GM18517 (cell line): ENCODE results near the gene HAUS6.
"Not testable (repeated sequence)": the region's sequence is repeated elsewhere in the genome, so short reads cannot be mapped to it uniquely, and the experiment has no call there.

Experiments
- ATAC-seq: cut with Tn5 transposase; IDR thresholded peaks from one replicate; pipeline ENCODE4 v1.9.1; 2021; ENCODE audit warnings: mild to moderate bottlenecking, moderate library complexity; ENCODE audit not compliant: unreplicated experiment

Gene HAUS6, protein sequence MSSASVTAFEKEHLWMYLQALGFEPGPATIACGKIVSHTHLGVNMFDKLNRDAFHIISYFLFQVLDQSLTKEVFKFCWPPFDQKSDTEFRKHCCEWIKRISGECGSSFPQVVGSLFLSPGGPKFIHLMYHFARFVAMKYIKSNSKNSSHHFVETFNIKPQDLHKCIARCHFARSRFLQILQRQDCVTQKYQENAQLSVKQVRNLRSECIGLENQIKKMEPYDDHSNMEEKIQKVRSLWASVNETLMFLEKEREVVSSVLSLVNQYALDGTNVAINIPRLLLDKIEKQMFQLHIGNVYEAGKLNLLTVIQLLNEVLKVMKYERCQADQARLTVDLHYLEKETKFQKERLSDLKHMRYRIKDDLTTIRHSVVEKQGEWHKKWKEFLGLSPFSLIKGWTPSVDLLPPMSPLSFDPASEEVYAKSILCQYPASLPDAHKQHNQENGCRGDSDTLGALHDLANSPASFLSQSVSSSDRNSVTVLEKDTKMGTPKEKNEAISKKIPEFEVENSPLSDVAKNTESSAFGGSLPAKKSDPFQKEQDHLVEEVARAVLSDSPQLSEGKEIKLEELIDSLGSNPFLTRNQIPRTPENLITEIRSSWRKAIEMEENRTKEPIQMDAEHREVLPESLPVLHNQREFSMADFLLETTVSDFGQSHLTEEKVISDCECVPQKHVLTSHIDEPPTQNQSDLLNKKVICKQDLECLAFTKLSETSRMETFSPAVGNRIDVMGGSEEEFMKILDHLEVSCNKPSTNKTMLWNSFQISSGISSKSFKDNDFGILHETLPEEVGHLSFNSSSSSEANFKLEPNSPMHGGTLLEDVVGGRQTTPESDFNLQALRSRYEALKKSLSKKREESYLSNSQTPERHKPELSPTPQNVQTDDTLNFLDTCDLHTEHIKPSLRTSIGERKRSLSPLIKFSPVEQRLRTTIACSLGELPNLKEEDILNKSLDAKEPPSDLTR

DNA sequence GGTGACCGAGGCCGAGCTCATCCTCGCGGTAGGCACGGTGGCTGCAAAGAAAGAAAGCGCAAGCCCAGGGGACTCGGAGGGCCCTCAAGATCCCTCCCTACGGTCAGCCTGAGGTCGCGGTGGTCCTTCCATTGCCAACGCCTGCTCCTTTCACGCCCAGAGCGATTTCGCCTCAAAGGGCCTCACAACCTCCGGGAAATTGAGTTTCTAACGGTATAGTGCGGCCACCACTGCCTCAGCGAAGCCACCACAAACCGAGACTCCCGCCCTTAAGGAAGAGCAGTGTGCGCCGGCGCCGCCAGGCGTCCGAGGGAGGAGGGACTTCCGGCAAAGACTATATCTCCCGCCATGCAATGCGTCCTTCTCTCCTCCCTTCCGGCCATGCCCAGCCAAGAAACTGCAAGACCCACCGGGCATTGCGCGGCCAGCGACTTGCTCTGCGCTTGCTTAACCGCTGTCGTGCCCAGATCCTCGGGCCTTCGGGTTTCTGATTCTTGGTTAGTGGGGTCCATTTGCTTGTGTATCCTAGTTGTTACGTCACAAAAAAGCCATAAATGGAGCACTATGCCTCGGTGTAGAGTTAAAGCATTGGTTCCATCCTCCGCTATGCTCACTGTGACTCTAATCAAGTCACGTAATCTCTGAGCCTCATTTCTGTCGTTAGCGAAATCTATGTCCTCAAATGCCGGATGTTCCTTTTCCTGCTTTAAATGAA, at the start of gene HAUS6:
Gene HAUS6, minus strand, starts transcription at position 274 of the 715 bp plus-strand sequence. Its CDS starts 253 bp downstream, at position 21.
- ATAC-seq: peak; percentile 98

GRCh38 chr9:19152160-19152498, 49.4 kb upstream of the HAUS6 start:
- not testable (repeated sequence) for ATAC-seq

- ATAC-seq: no peak
Measured at GRCh38 chr9:19151425-19152159, 48.9 kb upstream of the HAUS6 start.

GRCh38 chr9:19149230-19149629, 46.5 kb upstream of the HAUS6 start:
- no peak for ATAC-seq

GRCh38 chr9:19148187-19148586, 45.5 kb upstream of the HAUS6 start:
- ATAC-seq: no peak

DNA sequence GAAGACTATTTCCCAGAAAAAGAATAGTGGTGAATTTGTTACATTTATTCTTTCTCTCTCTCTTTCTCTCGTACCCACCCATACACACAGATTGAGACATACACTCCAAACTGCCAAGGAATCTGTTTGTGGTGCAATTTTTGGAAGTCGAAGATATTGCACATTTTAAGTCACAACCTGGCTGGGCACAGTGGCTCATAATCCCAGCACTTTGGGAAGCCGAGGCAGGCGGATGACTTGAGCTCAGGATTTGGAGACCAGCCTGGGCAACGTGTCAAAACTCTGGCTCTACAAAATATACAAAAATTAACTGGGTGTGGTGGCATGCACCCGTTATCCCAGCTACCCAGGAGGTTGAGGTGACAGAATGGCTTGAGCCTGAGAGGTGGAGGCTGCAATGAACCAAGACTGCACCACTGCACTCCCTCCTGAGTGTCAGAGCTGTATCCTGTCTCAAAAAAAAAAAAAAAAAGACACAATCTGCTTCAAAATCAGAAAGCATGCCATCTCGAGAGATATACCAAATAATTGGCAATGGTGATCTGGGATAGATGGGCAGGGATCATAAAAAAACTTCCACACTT, 43.8 kb upstream of the HAUS6 start:
- ATAC-seq: no peak

- no peak for ATAC-seq
Measured at GRCh38 chr9:19145881-19146280, 43.2 kb upstream of the HAUS6 start.

DNA sequence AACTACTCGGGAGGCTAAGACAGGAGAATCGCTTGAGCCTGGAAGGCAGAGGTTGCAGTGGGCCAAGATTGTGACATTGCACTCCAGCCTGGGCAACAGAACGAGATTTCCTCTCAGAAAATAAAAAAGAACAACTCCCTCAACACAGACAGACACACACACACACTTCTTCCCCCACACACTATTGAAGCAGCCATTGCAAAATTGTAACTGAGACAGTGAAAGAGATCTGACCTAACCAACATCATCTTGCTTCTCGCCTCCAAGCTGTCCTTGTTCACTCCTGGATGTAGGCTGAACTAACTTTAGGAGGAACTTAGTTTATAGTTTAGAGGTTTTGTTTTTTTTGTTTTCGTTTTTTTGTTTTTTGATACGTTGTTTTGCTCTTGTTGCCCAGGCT, 37.6 kb upstream of the HAUS6 start:
- no peak for ATAC-seq

DNA sequence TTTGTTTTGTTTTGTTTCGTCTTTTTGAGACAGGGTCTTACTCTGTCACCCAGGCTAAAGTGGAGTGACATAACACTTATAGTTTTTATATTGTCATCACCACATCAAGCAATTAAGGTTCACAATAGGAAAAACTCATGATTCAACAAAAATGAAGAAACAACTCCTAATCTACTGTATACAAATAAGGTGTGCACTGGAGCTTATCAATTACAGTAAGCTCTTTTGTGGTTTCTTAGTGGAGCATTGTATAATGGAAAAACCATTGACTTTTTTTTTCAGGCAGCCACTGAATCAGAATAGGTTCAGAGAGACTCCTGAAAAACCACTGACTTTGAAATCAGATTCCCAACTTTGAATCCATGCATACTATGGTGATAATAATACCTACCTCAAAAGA, 35.4 kb upstream of the HAUS6 start:
- ATAC-seq: no peak

DNA sequence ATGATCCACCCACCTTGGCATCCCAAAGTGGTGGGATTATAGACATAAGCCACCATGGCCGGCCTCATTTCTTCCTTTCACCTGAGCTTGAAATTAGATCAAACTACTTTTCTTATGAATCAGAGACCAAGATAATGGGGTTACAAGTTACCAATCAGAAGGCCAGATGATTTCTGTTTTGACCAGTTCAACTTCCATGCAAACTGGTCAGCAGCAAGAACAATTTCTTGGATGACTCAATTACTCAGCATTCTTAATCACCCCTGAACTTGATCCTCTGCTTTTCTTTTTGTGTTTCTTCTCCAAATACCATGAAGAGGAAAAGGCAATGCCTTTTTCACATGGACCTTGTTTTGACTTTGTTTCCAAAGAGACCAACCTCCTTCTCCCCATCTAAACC, 34.6 kb upstream of the HAUS6 start:
- ATAC-seq: no peak

- no peak for ATAC-seq
Measured at GRCh38 chr9:19136129-19136528, 33.4 kb upstream of the HAUS6 start.

DNA sequence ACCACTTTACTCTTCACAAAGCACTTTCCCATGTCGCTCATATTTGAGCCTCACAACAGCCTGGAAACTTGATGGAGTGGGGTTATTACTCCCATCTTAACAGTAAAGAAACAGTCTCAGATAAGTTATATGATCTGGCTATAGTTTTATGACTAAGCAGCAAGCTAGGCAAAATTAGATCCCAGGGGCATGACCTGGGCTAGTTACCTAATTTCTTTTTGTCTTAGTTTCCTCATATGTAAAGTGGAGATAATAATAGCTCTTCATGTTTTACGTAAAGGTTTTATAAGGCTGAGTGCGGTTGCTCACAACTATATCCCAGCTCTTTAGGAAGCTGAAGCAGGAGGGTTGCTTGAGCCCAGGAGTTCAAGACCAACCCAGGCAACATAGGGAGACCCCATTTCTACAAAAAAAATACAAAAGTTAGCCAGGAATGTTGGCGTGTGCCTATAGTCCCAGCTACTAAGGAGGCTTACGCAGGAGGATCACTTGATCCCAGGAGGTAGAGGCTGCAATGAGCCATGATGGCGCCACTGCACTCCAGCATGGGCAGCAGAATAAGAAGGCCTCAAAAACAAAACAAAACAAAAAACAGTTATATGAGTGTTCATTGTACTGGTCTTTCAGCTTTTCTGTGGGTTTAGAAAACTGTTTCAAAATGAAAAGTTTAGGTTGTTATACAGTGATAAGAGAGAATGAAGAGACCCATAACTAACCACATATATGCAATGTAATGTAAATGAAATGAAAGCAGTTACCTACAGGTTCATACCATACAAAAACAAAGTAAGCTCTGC, 31.0 kb upstream of the HAUS6 start:
- ATAC-seq: no peak

- no peak for ATAC-seq
Measured at GRCh38 chr9:19130436-19130835, 27.7 kb upstream of the HAUS6 start.

DNA sequence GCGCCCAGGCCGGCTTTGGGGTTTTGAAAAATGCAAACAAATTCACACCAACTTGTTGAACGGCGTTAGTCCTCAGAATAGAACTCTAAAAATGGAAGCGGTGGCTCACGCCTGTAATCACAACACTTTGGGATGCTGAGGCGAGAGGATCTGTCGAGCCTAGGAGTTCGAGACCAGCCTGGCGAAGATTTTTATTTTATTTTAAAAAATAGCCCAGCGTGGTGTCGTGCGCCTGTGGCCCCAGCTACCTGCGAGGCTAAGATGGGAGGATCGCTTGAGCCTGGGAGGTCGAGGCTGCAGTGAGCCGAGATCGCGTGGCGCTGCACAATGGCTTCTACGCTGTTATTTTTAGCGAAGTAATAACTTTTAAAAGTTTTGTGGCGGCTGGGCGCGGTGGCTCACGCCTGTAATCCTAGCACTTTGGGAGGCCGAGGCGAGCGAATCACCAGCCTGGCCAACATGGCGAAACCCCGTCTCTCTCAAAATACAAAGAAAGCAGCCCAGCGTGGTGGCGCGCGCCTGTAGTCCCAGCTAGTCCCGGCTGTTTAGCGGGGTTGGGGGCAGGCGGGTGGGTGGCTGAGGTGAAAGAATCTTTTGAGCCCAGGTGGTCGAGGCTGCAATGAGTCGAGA, 25.3 kb upstream of the HAUS6 start:
- ATAC-seq: peak; percentile 11

DNA sequence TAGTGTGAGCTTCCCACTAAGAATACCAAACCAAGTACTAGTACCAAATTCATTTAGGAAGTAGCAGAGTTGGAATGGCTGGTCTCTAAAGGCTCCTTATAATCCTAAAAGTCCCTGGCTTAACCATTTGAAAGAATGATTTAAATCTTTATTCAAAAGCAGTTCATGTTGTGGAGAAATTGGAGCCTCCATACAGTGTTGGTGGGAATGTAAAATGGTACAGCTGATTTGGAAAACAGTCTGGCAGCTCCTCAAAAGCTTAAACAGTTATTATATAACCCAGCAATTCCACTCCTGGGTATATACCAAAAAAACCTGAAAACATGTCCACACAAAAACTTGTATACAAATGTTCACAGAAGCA, 21.7 kb upstream of the HAUS6 start:
- ATAC-seq: no peak

- no peak for ATAC-seq
Measured at GRCh38 chr9:19122490-19123042, 19.9 kb upstream of the HAUS6 start.

DNA sequence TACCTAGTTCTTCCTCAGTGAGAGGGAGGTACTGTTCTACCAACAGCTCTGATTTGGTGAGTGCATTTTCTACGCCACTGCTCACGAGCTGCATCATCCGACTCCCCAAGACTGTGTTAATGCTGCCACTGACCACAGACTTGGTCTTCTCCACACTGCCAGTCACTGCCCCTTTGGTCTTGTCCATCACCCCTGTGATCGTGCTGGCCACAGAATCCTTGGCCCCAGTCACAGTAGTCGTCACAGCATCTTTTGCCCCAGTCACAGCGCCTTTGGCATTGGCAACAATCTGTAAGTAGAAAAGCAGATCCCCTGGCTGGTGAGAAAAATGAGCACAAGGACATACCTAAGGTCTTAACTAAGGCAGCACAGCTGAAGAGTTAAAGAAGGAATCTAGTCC, 18.2 kb upstream of the HAUS6 start:
- ATAC-seq: no peak

DNA sequence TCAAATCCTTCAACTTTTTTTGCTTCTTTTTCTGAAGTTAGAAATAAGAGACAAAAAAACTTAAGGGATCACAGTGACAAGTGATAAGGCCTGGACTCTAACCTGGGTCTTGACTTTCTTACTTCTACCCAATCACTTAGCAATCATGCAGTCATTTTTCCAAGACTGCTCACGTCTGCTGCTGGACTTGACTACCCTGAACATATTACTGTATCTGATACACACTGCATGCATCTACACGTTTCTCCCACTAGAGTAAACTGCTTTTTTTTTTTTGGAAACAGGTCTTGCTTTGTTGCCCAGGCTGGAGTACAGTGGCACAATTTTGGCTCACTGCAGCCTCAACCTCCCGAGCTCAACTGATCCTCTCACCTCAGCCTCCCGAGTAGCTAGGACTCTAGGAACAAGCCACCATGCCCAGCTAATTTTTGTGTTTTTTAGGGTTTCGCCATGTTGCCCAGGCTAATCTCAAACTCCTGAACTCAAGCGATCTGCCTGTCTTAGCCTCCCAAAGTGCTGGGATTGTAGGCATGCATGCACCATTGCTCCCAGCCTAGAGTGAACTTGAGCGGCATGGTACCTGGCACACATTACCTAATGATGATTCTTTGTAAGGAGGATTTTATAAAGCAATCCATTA, 17.2 kb upstream of the HAUS6 start:
- no peak for ATAC-seq
